HG03460 (cell line): Measurements from ENCODE around the gene CNEP1R1.
"Not testable (repeated sequence)": the region's sequence is repeated elsewhere in the genome, so short reads cannot be mapped to it uniquely, and the experiment has no call there.

Experiments used
- ATAC-seq: cut with Tn5 transposase; IDR thresholded peaks from one replicate; pipeline ENCODE4 v1.9.1; 2021; ENCODE audit not compliant: unreplicated experiment

Gene CNEP1R1

GRCh38 chr16:50024684-50025536, at the start of gene CNEP1R1:
Gene CNEP1R1 (plus strand): TSS chr16:50025225. CDS start chr16:50025316, 91 bp downstream.
- peak; percentile 99 for ATAC-seq

GRCh38 chr16:49977427-49977826, 47.6 kb upstream of the CNEP1R1 start:
- ATAC-seq = no peak

GRCh38 chr16:49978569-49979326, 46.3 kb upstream of the CNEP1R1 start:
- no peak for ATAC-seq

- no peak for ATAC-seq
Measured at GRCh38 chr16:49980166-49980565, 44.9 kb upstream of the CNEP1R1 start.

GRCh38 chr16:49986351-49987124, 38.5 kb upstream of the CNEP1R1 start:
- no peak for ATAC-seq

GRCh38 chr16:49987381-49987780, 37.6 kb upstream of the CNEP1R1 start:
- ATAC-seq = no peak

- ATAC-seq = no peak
Measured at GRCh38 chr16:49992825-49993224, 32.2 kb upstream of the CNEP1R1 start.

- no peak for ATAC-seq
Measured at GRCh38 chr16:49993579-49993978, 31.4 kb upstream of the CNEP1R1 start.

GRCh38 chr16:49994006-49994405, 31.0 kb upstream of the CNEP1R1 start:
- ATAC-seq = no peak

GRCh38 chr16:49995720-49996119, 29.3 kb upstream of the CNEP1R1 start:
- no peak for ATAC-seq

- ATAC-seq = no peak
Measured at GRCh38 chr16:49997721-49998251, 27.2 kb upstream of the CNEP1R1 start.

- ATAC-seq = no peak
Measured at GRCh38 chr16:49998991-49999390, 26.0 kb upstream of the CNEP1R1 start.

- no peak for ATAC-seq
Measured at GRCh38 chr16:50001144-50001543, 23.9 kb upstream of the CNEP1R1 start.

- no peak for ATAC-seq
Measured at GRCh38 chr16:50002190-50002589, 22.8 kb upstream of the CNEP1R1 start.

- no peak for ATAC-seq
Measured at GRCh38 chr16:50004239-50004638, 20.8 kb upstream of the CNEP1R1 start.

GRCh38 chr16:50006964-50007363, 18.1 kb upstream of the CNEP1R1 start:
- no peak for ATAC-seq

- ATAC-seq = no peak
Measured at GRCh38 chr16:50007744-50008143, 17.3 kb upstream of the CNEP1R1 start.

GRCh38 chr16:50010212-50010611, 14.8 kb upstream of the CNEP1R1 start:
- no peak for ATAC-seq

- no peak for ATAC-seq
Measured at GRCh38 chr16:50011707-50012106, 13.3 kb upstream of the CNEP1R1 start.

- ATAC-seq = no peak
Measured at GRCh38 chr16:50012182-50012581, 12.8 kb upstream of the CNEP1R1 start.

GRCh38 chr16:50014211-50014610, 10.8 kb upstream of the CNEP1R1 start:
- not testable (repeated sequence) for ATAC-seq
